ENCODE data around the gene ICOS. TPM values are rescaled to one million over a fixed set of nuclear protein-coding genes. Genes with fewer than 3 reads are reported as not detected.

The ICOS gene
- total and polyA plus RNA-seq, 10 of the 15 experiments (the other 5 are each of a cell fraction or from before 2014, with no cell fraction given): 0.47 to 36.0 (median 0.87) TPM

DNA sequence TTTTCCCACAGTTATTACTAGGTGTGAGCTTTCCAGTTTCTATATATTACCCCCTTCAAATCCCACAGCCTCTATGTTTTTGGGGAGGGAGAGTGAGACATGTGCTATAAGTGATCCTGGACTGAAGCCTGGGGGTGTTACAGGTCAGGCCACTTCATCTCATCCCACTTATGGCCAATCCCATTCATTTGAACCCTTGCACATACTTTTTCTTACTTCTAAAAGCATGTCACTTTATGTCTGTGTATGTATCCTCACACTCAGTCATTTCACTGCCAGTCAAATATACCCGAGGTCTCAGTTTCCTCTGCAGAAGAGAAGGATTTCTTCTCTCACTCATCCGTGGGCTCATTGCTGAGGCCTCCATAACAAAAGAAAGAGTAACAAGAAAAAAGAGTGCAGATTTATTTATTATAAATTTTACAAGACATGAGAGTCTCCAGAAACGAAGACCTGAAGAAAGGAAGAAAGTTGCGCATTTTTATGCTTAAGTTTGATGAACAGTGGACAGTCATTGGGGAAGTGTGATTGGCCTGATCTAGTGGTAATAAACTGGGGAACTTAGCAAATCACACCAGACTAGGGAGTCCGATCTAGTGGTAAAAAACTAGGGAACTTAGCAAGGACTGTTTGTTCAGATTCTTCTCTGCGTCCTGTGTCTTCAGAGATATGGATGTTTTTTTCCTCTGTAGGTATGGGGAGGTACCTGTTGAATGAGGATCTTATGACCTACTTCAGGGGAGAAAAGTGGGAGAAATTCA, 52.1 kb downstream of the ICOS start:
- H4K20me1 ChIP-seq (ENCODE audit: control insufficient read depth, insufficient read depth): no peaks in the 10 kb centered on the region
- H3K27ac ChIP-seq (ENCODE audit: control insufficient read depth, insufficient read depth): no peak overlapping the region
- no peaks in the 10 kb centered on the region for H3K9me3 ChIP-seq (replicated peaks; ENCODE audit: control insufficient read depth, insufficient read depth, low read length)
- no peak overlapping the region for H2AFZ ChIP-seq (ENCODE audit: control insufficient read depth, low read depth, low read length)
- no peak for FAIRE-seq
- no peak overlapping the region for H3K4me2 ChIP-seq (ENCODE audit: control insufficient read depth, insufficient read depth)
- H3K79me2 ChIP-seq (ENCODE audit: control insufficient read depth, insufficient read depth, low read length): no peaks in the 10 kb centered on the region
- no peak overlapping the region for H3K9ac ChIP-seq (ENCODE audit: control insufficient read depth, insufficient read depth, low read length)
- no peak for TF ChIP-seq ETV6 (conservative IDR thresholded peaks at IDR 0.05 in 1 of 2, IDR thresholded peaks at IDR 0.05 in 1 of 2; ENCODE audit: borderline replicate concordance in 1 of 2, low read depth in 1 of 2)
- TF ChIP-seq, protein P1, sequence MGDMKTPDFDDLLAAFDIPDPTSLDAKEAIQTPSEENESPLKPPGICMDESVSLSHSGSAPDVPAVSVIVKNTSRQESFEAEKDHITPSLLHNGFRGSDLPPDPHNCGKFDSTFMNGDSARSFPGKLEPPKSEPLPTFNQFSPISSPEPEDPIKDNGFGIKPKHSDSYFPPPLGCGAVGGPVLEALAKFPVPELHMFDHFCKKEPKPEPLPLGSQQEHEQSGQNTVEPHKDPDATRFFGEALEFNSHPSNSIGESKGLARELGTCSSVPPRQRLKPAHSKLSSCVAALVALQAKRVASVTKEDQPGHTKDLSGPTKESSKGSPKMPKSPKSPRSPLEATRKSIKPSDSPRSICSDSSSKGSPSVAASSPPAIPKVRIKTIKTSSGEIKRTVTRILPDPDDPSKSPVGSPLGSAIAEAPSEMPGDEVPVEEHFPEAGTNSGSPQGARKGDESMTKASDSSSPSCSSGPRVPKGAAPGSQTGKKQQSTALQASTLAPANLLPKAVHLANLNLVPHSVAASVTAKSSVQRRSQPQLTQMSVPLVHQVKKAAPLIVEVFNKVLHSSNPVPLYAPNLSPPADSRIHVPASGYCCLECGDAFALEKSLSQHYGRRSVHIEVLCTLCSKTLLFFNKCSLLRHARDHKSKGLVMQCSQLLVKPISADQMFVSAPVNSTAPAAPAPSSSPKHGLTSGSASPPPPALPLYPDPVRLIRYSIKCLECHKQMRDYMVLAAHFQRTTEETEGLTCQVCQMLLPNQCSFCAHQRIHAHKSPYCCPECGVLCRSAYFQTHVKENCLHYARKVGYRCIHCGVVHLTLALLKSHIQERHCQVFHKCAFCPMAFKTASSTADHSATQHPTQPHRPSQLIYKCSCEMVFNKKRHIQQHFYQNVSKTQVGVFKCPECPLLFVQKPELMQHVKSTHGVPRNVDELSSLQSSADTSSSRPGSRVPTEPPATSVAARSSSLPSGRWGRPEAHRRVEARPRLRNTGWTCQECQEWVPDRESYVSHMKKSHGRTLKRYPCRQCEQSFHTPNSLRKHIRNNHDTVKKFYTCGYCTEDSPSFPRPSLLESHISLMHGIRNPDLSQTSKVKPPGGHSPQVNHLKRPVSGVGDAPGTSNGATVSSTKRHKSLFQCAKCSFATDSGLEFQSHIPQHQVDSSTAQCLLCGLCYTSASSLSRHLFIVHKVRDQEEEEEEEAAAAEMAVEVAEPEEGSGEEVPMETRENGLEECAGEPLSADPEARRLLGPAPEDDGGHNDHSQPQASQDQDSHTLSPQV (IDR thresholded peaks at IDR 0.05): no peak
- TF ChIP-seq ZBED1 (IDR thresholded peaks at IDR 0.05; ENCODE audit: borderline replicate concordance): no peak
- TF ChIP-seq WRNIP1 (IDR thresholded peaks at IDR 0.05; ENCODE audit: borderline replicate concordance, low read depth, low read length): no peak
- no peak for TF ChIP-seq NR2C1 (IDR thresholded peaks at IDR 0.05)
- TF ChIP-seq RUNX3 (IDR thresholded peaks at IDR 0.05; ENCODE audit: low read length): no peak
- no peak for TF ChIP-seq CBFB (IDR thresholded peaks at IDR 0.05; ENCODE audit: low read depth)
- no peak for TF ChIP-seq FOS (IDR thresholded peaks at IDR 0.05; ENCODE audit: borderline replicate concordance, extremely low read depth, insufficient read length)
- no peak for TF ChIP-seq HDAC2 (IDR thresholded peaks at IDR 0.05)
- TF ChIP-seq MYC (IDR thresholded peaks at IDR 0.05; ENCODE audit: insufficient read depth, insufficient read length, insufficient replicate concordance, low read length, severe bottlenecking): no peak
- TF ChIP-seq BACH1 (IDR thresholded peaks at IDR 0.05; ENCODE audit: borderline replicate concordance): no peak
- no peak for TF ChIP-seq YY1 (IDR thresholded peaks at IDR 0.05; ENCODE audit: low read depth, low read length)
- no peak for TF ChIP-seq NFYB (IDR thresholded peaks at IDR 0.05; ENCODE audit: insufficient read depth, low read depth, low read length)
- TF ChIP-seq TAF1 (IDR thresholded peaks at IDR 0.05; ENCODE audit: borderline replicate concordance, low read depth, low read length): no peak
- no peak for ATAC-seq
- H3K36me3 ChIP-seq (ENCODE audit: control insufficient read depth in 2 of 2, insufficient read depth in 2 of 2, low read length in 1 of 2): no peaks in the 10 kb centered on the region
- WGBS (ENCODE audit: insufficient coverage, insufficient replicate concordance, low lambda C conversion rate, missing lambda C conversion rate): 20% methylated on average over 6 of the region's 6 CpGs
- CTCF ChIA-PET: interaction anchor here (1.8 kb wide), 1 partner anchor 35 kb away, joined by 5 read pairs; no protein-coding TSS in a partner anchor
- no TSS peak for BruUV-seq (replicated peaks)
- SMC1A ChIA-PET (ENCODE audit: uncharacterized antibody, unreplicated experiment): interaction anchor here (1.0 kb wide), 1 partner anchor 11 kb away, joined by 3 read pairs; no protein-coding TSS in a partner anchor
- intact Hi-C loops (cut with micrococcal nuclease; ENCODE audit: unreplicated experiment): no loop called here
- RAD21 ChIA-PET (ENCODE audit: unreplicated experiment): no interaction called here
- in situ Hi-C loops (cut with MboI): no loop called here
- H3K4me1 ChIP-seq (ENCODE audit: control insufficient read depth, insufficient read depth, low read length): no peaks in the 10 kb centered on the region
- peaks cover 0 to 4% of the 10 kb centered on the region in 2 experiments; a peak in 1 of 4 replicates for H3K27me3 ChIP-seq (replicated peaks in 1 of 2; ENCODE audit: control insufficient read depth in 2 of 2, insufficient read depth in 2 of 2, low read length in 1 of 2)
- H3K4me3 ChIP-seq: no peak overlapping the region
- POLR2A ChIA-PET: no interaction called here
- DNase-seq (ENCODE audit: low read depth, low spot score): no peak

Measured in GM12878 (cell line).